Breast epithelium (tissue), 4 donors: Measurements from ENCODE around the gene LEAP2. TPM values are rescaled to one million over a fixed set of nuclear protein-coding genes. Genes with fewer than 3 reads are reported as not detected.

Experiments
- DNase-seq, 2 donors: peaks; one replicate each; pipeline ENCODE4 v3.0.0-alpha.2; 2019; ENCODE audit warnings: low spot score in 2 of 2
- H3K27ac ChIP-seq, 2 donors: fragments of 200-600 bp; sonication (generic) in 1 of 2; one replicate each; pipeline ENCODE4 v1.5.1; 2016 to 2019; ENCODE audit warnings: mild to moderate bottlenecking in 1 of 2
- H3K27me3 ChIP-seq, 2 donors: fragments of 200-600 bp; sonication (generic) in 1 of 2; one replicate each; pipeline versions ENCODE4 v1.5.1 to v1.6.0; 2017 to 2019; ENCODE audit warnings: control low read depth in 1 of 2, mild to moderate bottlenecking in 1 of 2
- H3K36me3 ChIP-seq: fragments of 200-600 bp; one replicate; pipeline ENCODE4 v1.5.1; 2019
- H3K4me1 ChIP-seq, 2 donors: fragments of 200-600 bp; sonication (generic); one replicate each; pipeline ENCODE4 v1.5.1; 2016 to 2019; ENCODE audit warnings: control low read depth in 1 of 2
- H3K4me3 ChIP-seq, 3 donors: fragments of 200-600 bp; sonication (generic); 1 replicate in 2 of 3; 2 replicates in 1 of 3; pipeline ENCODE4 v1.5.1; 2016 to 2019; ENCODE audit warnings: mild to moderate bottlenecking in 3 of 3, moderate library complexity in 2 of 3
- H3K9me3 ChIP-seq, 2 donors: fragments of 200-600 bp; sonication (generic) in 1 of 2; one replicate each; pipeline ENCODE4 v1.5.1; 2016 to 2019; ENCODE audit warnings: control low read depth in 1 of 2
- CTCF ChIP-seq, 3 donors: fragments of 450-650 bp; IDR thresholded peaks; one replicate each; pipeline ENCODE4 v1.5.1; 2016 to 2017; ENCODE audit warnings: antibody characterized with exemption in 3 of 3, mild to moderate bottlenecking in 3 of 3, moderate library complexity in 3 of 3
- POLR2A ChIP-seq: fragments of 450-650 bp; IDR thresholded peaks from one replicate; pipeline ENCODE4 v1.6.1; 2016; ENCODE audit warnings: antibody characterized with exemption, mild to moderate bottlenecking, moderate library complexity
- POLR2AphosphoS5 ChIP-seq, 3 donors: sonication (generic); formaldehyde crosslinking; IDR thresholded peaks; one replicate each; pipeline ENCODE4 v1.6.1; 2017; ENCODE audit warnings: antibody characterized with exemption in 3 of 3
- intact Hi-C: fragments of 100-400 bp; cut with DNase I; formaldehyde crosslinking; loops from one replicate; pipeline ENCODE4 v1.15.1; 2023; ENCODE audit warnings: low total_unique reads
- total RNA-seq, 3 donors: library from RNA; depleted of rRNA; stranded (reverse); fragments of >200 nt; gene quantifications; one replicate each; pipeline ENCODE4 v1.1.0, GENCODE V29; 2016

Gene LEAP2
- total RNA-seq, 3 donors from 2014 or later = 0.80 to 4.1 (median 2.9) TPM

DNA sequence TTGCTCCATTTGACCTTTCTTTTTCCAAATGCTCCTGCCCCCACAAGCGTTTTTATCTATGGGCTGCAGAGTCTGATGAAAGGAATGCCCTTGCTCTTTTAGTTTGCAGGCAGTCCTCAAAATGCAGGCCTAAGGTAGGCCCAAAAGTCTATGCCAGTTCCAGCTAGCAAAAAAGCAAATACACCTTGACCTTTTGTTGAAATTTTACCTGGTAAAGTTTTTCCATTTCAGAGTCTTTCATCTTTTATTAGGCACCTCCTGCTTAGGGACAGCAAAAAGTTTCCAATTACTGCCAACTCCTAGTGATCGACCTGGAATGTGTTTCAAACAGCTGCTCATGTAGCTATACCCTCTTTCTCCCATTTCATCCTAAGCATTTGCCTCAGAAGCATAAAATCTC lies 2.7 kb upstream of the LEAP2 start:
- no peak for TF ChIP-seq POLR2AphosphoS5 (IDR thresholded peaks at IDR 0.05)
- no peak for TF ChIP-seq CTCF (IDR thresholded peaks at IDR 0.05)
- TF ChIP-seq POLR2A = no peak
- Histone ChIP-seq H3K9me3 (no peaks in the 10 kb centered on the region), H3K27ac (no peak overlapping the region), H3K4me1 (peaks cover 0 to 9% of the 10 kb centered on the region in 2 donors), H3K4me3 (no peak overlapping the region), H3K27me3 (no peaks in the 10 kb centered on the region), H3K36me3 (no peaks in the 10 kb centered on the region)
- DNase-seq = no peak
- intact Hi-C loops = no loop called here

- intact Hi-C loops = no loop called here
- H3K4me1 ChIP-seq = peaks cover 0 to 9% of the 10 kb centered on the region in 2 donors
- no peaks in the 10 kb centered on the region for H3K36me3 ChIP-seq
- TF ChIP-seq CTCF (IDR thresholded peaks at IDR 0.05) = no peak
- TF ChIP-seq POLR2A = no peak
- no peak for TF ChIP-seq POLR2AphosphoS5 (IDR thresholded peaks at IDR 0.05)
- no peak for DNase-seq
- no peak overlapping the region for H3K27ac ChIP-seq
- H3K4me3 ChIP-seq = no peak overlapping the region
- no peaks in the 10 kb centered on the region for H3K9me3 ChIP-seq
- no peaks in the 10 kb centered on the region for H3K27me3 ChIP-seq
These were observed 1.8 kb upstream of the LEAP2 start for GRCh38 chr5:132871459-132872284.

DNA sequence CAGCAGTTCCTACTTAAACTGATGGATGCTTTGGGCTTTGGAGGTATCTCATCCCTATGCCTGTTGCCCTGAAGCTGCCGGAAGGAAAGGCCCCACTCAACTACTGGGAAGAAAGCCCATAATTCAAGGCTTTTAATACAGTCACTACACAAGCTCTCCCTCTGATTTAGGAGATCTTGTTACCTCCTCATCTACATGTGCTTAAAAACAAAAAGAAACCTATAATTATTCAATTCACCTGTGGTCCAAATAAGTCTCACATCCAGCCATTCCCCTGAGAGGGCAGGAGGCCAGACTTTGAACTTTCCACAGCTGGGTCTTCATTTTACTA lies 715 bp upstream of the LEAP2 start:
- H3K4me1 ChIP-seq = peaks cover 0 to 1% of the 10 kb centered on the region in 2 donors
- no peak for DNase-seq
- no peaks in the 10 kb centered on the region for H3K27me3 ChIP-seq
- no peak overlapping the region for H3K27ac ChIP-seq
- intact Hi-C loops = no loop called here
- no peak overlapping the region for H3K4me3 ChIP-seq
- TF ChIP-seq CTCF (IDR thresholded peaks at IDR 0.05) (no peak), POLR2AphosphoS5 (IDR thresholded peaks at IDR 0.05) (no peak), POLR2A (no peak)
- H3K36me3 ChIP-seq = no peaks in the 10 kb centered on the region
- H3K9me3 ChIP-seq = no peaks in the 10 kb centered on the region

DNA sequence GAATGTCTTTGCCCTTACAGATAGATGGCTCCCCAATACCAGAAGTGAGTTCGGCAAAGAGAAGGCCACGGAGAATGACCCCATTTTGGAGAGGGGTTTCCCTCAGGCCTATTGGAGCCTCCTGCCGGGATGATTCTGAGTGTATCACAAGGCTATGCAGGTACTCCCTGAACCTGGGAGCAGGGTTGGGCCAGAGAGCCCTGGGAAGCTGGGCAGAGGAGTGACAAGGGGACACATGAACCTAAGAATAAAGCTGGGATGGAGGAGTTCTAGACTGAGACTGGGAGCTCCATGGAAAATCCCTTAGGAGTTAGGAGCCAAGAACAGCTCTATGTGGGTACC lies 433 bp downstream of the LEAP2 start:
- H3K27ac ChIP-seq = no peak overlapping the region
- no peaks in the 10 kb centered on the region for H3K27me3 ChIP-seq
- no peaks in the 10 kb centered on the region for H3K9me3 ChIP-seq
- no peaks in the 10 kb centered on the region for H3K4me1 ChIP-seq
- no peaks in the 10 kb centered on the region for H3K36me3 ChIP-seq
- intact Hi-C loops = no loop called here
- no peak overlapping the region for H3K4me3 ChIP-seq
- DNase-seq = no peak
- TF ChIP-seq POLR2AphosphoS5 (IDR thresholded peaks at IDR 0.05) (no peak), POLR2A (no peak), CTCF (IDR thresholded peaks at IDR 0.05) (no peak)

GRCh38 chr5:132876020-132876759 lies 2.7 kb downstream of the LEAP2 start:
- no peaks in the 10 kb centered on the region for H3K9me3 ChIP-seq
- H3K27ac ChIP-seq = no peak overlapping the region
- no peak for DNase-seq
- H3K36me3 ChIP-seq = no peaks in the 10 kb centered on the region
- no peak for TF ChIP-seq CTCF (IDR thresholded peaks at IDR 0.05)
- no peak for TF ChIP-seq POLR2A
- TF ChIP-seq POLR2AphosphoS5 (IDR thresholded peaks at IDR 0.05) = no peak
- no peak overlapping the region for H3K4me3 ChIP-seq
- no peaks in the 10 kb centered on the region for H3K4me1 ChIP-seq
- intact Hi-C loops = no loop called here
- H3K27me3 ChIP-seq = no peaks in the 10 kb centered on the region
